Middle frontal gyrus (tissue), 1 donor: ENCODE measurements around the gene SLC6A9.

Experiments used
- DNase-seq: peaks from one replicate; pipeline ENCODE4 v3.0.0-alpha.2; 2015; ENCODE audit warnings: low spot score; ENCODE audit errors: extremely low spot score

The SLC6A9 gene

GRCh38 chr1:43947874-43948437 is 83.3 kb downstream of the SLC6A9 start:
- no peak for DNase-seq

GRCh38 chr1:43947061-43947873 is 84.0 kb downstream of the SLC6A9 start:
- no peak for DNase-seq
